HG03108 (cell line): ENCODE results near the gene DDX20.
"Not testable (repeated sequence)": the region's sequence is repeated elsewhere in the genome, so short reads cannot be mapped to it uniquely, and the experiment has no call there.

Experiments
- ATAC-seq: cut with Tn5 transposase; IDR thresholded peaks from one replicate; pipeline ENCODE4 v1.9.1; 2021; ENCODE audit warnings: moderate library complexity; ENCODE audit not compliant: unreplicated experiment

Gene DDX20

GRCh38 chr1:111786669-111787207, 31.0 kb downstream of the DDX20 start:
- no peak for ATAC-seq

GRCh38 chr1:111789142-111789541, 33.4 kb downstream of the DDX20 start:
- ATAC-seq: no peak

DNA sequence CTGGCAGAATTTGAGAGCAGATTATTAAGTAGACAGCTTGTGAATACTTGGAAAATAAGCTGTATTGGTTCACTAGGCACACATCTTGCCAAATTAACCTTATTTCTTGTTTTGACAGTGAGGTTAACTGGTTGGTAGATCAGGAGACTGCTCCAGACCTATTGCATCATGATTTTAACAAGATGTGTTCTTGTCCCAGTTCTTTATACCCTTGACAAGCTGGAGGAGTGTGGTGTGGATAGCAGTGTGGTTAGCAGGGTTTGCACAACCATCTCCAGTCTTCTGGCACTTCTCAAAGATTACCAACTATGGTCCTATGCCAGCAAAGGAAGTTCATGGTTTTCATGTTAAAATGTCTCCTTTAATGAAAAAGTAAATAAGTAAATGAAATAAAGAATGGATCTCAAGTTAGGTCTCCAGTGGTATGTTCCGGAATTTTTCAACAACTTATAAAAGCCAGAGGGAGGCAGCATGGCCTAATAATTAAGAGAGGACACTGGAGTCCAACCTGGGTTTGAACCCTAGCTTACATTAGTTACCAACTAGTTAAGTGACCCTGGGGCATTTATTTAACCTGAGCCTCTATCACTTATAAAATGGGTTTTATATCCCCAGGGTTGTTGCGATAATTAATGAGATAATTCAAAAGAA, 34.1 kb downstream of the DDX20 start:
- ATAC-seq: no peak

GRCh38 chr1:111791776-111792175, 36.1 kb downstream of the DDX20 start:
- ATAC-seq: no peak

DNA sequence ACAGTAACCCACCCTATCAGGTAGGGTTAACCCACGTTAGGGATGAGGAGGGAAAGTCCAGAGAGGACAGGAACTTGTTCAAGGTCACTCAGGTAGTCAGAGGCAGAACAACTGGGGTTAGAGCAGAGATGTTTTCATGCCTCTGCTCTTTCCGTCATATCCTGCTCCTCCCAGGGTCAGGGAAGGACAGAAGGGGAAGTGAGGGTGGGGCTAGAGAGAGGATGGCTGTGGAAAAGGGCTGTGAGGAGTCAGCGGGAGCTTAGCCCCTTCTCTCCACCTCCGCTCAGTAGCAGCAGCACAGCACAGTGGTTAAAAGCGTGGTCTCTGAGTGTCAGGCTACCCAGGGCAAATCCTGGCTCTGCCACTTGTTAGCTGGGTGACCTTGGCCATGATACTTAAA, 36.5 kb downstream of the DDX20 start:
- ATAC-seq: no peak

DNA sequence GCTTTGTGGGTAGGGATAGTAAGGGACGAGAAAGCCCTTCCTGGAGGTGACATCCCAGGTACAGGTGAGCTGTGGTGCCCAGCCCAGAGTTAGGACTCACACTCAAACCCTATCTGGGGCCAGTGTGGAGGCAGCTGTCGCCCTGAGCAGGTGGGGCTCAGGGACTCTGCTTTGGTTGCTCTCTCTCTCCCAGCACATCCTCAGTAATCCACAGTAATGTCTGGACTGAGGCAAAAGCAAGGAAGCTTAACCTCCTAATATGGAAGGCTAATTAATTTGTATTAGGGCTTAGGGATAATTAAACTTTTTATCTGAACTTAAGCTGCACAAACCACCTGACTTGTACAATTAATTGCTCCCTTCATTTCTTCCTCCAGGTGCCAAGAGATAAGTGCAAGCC, 38.2 kb downstream of the DDX20 start:
- ATAC-seq: no peak

- no peak for ATAC-seq
These were observed 39.7 kb downstream of the DDX20 start for GRCh38 chr1:111795401-111795800.

- ATAC-seq: no peak
These were observed 42.9 kb downstream of the DDX20 start for GRCh38 chr1:111798580-111798979.

DNA sequence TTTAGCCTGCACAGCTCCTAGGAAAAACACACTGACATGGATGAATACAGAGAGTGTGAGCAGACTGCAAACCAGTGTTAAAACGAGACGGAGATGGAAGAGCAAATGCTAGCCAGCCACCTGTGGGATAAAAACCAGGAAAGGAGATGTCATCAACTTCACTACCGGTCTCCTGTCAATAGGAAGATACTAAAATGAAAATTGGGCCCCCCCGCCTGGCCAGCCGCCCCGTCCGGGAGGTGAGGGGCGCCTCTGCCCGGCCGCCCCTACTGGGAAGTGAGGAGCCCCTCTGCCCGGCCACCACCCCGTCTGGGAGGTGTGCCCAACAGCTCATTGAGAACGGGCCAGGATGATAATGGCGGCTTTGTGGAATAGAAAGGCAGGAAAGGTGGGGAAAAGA, 44.0 kb downstream of the DDX20 start:
- ATAC-seq: not testable (repeated sequence)

GRCh38 chr1:111801071-111801850, 45.6 kb downstream of the DDX20 start:
- no peak for ATAC-seq

DNA sequence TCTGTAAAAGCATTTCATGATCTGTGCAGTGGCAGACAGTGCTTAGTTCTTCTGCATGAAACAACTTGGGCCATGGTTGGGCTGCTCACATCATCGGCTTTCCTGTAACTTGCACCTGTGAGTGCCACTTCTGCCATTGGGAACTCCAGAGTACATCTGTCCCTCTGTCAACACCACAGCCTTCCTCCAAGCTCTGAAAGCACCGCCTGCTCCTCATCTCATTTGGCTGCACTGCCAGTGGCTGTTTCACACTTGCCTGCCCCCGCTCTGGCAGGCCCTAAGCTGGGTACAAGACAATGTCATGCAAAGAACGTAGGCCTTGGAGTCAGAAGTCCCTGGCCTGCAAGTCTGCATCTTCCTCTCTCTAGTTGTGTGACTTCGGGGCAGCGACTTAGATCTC, 46.4 kb downstream of the DDX20 start:
- no peak for ATAC-seq

DNA sequence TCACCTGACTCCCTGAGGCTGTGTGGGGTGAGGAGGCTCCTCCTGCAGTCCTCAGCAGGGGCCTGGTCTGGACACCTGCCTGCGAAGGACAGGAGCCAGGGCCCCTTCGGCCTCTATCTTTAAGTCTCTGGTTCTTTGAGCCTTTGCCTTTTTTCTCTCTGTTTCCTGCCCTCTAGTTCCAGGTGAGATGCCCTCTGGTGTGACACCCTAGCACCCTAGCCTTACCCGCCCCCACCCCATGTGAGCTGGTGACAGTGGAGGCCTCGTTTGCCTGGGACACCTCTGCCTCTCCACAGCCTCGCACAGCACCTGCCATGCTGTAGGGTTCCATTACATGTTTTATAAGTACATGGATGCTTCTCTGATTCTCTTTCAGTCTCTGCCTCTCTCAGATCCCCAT, 47.3 kb downstream of the DDX20 start:
- no peak for ATAC-seq

GRCh38 chr1:111803951-111804350, 48.2 kb downstream of the DDX20 start:
- no peak for ATAC-seq

- no peak for ATAC-seq
These were observed 49.1 kb downstream of the DDX20 start for GRCh38 chr1:111804776-111805175.

GRCh38 chr1:111805251-111805650, 49.5 kb downstream of the DDX20 start:
- no peak for ATAC-seq

- no peak for ATAC-seq
These were observed 56.2 kb downstream of the DDX20 start for GRCh38 chr1:111811891-111812290.

- no peak for ATAC-seq
These were observed 56.6 kb downstream of the DDX20 start for GRCh38 chr1:111812306-111812705.

DNA sequence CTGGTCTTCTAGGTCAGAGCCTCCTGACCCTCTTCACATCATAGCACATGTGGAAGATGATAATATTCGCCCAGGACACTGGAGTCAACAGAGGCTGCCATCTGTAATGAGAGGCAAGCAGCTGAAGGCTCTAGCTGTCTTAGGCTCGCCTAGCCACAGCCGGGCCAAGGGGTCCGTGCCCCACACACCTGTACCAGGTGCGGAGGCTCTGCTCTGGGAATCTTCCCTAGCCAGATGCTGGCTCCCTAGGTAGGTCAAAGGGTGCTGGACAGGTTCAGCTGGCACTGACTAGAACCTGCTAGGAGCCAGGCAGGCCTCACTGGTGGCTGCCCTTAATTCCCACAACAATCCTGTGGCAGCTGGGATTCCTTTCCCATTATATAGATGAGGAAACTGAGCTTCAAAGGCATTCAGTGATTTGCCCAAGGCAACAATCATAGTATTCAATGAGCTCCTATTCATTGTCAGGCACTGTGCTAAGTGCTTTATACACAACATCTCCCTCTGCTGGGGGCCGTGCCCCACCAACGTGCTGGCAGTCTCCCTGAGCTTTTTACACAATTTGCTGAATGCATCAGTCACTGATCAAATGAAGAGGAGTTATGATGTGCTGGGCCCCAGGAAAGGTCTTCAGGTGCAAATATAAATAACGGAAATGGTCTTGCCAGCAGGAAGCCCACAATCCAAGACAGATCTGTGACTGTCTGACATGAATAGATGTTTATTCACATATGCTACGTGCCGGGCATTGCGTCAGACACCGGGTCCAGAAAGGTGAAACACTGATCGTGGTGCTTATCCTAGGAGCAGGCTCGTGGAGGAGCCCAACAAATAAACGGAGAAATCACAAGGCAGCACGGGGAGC, 58.0 kb downstream of the DDX20 start:
- ATAC-seq: no peak

GRCh38 chr1:111814305-111814628, 58.6 kb downstream of the DDX20 start:
- no peak for ATAC-seq

- no peak for ATAC-seq
These were observed 58.9 kb downstream of the DDX20 start for GRCh38 chr1:111814642-111815041.
